HG03103 (cell line): ENCODE data around the gene LHFPL2.

ENCODE experiments used
- ATAC-seq: cut with Tn5 transposase; IDR thresholded peaks from one replicate; pipeline ENCODE4 v1.9.1; 2021; ENCODE audit warnings: low read depth; ENCODE audit not compliant: unreplicated experiment

LHFPL2 gene

DNA sequence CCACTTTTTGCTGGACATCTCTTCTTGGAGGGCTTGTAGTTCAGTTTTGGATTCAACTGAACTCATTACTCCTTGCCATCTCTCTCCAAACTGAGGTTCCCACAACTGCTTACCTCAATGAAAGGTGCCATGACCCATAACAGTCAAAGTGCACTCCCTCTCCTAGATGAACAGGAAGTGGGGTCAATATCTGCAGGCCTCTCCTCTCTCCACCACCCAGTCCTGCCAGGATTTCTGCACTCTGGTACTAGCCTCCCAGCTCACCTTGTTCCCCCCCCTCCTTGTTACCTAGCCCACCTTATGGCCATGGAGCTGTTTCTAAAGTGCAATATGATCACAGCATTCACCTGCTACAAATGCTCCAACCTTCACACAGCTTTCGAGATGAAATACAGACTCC lies 5.9 kb downstream of the LHFPL2 start:
- no peak for ATAC-seq

DNA sequence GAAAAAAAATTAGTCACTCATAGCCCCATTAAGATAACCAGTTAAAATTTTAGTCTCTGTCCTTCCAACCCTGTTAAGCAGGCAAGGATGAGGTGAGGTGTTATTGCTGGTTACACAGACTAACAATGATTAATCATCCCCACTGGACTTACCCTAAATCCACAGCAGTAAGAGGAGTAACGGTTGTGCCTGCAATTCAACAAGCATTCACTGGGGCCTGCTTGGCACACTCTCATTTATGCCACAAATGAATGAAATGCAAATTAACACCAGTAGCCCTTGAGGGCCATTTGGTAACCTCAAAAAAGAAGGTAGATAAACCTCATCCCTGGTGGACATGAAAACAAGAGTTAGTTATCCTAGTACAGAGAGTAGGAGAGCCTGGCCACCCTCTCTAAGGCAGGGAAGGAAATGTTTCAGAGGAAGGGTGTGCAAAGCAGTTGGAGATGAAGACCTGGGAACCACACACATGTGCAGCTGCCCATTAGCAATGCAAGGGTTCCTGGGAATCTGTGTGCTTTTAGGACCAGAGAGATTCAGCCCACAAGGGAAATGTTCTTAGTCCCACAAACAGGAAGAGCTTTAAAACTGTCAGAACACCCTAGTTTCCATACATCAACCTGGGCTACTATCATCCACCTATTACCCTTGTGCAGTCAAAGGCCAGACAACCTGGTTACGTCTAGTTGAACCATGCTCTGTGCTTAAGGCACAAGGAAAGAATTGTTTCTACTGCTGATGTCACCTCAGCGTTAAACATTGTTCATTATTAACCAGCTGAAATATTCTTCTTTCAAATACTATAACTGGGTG lies 7.7 kb downstream of the LHFPL2 start:
- ATAC-seq: no peak

GRCh38 chr5:78639791-78640190 lies 8.8 kb downstream of the LHFPL2 start:
- ATAC-seq: no peak

DNA sequence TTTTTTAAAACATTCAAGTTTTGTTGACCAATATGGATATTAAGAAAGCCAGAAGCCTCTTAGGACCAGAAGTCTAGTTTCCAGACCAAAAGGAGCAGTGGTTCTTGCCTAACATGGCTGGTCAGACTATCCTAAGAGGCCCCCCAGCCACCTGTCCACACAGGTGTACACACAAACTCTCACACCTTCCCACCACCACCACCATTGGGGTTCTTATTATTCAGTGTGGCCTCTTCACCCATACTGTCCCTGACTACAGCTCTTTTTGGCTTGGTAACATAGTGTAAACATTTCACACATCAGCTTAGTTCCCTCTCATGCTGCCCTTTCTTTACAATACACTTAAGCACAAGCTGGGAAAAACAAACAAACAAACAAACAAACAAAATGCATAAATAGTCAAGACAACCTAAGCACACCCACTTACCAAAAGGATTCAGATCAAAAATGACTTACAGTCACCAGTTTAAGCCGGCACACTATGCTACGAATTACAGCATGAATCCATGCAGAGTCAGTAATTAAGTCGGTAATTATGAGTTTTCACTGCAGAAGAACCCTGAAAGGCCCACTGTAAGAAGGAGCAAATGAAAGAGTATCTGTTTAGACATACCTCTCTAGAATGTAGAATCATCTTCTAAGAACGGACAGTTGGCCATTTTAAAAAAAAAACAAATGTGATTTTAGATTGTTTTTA lies 9.5 kb downstream of the LHFPL2 start:
- no peak for ATAC-seq

DNA sequence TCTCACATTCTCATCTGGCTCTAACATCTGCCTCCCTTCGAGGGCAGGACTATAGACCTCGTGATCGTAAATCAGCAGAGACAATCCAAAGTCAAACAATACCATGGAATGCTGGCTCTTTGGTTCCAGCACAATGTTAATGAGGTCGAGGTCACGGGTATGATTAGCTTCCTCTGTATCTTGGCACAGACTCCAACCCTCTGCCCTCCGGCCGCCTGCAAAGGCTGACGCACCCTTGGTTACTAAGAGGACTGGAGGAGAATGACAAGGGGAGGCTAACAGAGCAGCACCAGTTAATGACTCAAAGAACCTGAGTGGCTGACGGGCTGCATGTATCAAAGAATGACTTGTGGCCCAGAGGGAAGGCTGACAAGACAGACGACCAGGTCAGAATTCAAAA lies 10.1 kb downstream of the LHFPL2 start:
- no peak for ATAC-seq

DNA sequence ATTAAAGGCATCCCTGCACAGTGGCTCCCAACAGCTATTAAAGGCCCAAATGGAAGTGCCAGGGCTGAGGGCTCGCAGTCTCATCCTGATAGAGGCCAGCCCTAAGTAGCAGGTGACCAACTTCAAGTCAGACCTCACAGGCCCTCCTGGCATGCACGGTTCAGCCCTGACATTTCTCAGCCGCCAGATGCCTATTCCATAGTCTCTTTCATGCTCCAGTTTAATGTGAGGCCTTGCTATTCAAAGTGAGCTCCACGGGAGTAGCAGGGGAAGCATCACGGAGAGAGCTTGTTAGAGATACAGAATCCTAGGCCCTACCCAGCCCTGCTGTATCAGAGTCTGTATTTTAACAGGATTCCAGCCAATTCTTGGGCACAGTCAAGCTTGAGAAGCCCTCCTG lies 11.1 kb downstream of the LHFPL2 start:
- no peak for ATAC-seq

DNA sequence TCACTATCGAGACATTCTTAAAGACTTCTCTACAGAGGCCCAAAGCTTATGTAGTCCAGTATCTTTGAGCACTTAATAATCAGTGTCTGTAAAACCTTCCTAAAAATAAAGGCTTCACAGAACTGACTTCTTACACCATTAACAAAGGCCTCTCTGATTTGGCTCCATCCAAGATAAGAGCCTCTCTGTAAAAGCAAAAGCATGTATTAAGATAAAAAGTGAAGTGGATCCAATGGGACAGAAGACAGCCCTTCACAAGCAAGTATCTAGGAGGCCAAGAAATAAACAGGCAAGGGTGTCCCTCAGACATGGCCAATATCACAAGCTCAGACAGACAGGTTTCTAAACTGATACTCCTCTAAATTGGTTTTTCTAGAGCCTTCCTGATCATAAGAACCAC lies 11.9 kb downstream of the LHFPL2 start:
- no peak for ATAC-seq

DNA sequence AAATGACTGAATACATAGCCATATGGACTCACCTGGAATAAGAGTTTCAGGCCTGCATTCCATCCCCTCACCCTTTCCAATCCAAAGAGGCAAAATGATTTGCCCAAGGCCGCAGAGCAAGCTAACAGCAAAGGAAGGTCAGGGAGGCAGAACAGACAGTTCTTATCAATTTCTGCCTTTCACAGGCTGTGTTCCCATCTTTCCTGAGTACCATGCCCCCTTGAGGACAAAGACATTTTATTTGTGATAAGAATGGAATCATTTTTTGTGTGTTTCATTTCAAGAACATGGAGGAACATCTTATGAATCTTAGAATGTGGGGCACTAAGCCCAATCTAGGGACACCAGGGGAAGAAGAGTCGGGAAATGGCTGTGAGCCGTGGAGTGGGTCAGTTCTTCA lies 13.9 kb downstream of the LHFPL2 start:
- no peak for ATAC-seq

DNA sequence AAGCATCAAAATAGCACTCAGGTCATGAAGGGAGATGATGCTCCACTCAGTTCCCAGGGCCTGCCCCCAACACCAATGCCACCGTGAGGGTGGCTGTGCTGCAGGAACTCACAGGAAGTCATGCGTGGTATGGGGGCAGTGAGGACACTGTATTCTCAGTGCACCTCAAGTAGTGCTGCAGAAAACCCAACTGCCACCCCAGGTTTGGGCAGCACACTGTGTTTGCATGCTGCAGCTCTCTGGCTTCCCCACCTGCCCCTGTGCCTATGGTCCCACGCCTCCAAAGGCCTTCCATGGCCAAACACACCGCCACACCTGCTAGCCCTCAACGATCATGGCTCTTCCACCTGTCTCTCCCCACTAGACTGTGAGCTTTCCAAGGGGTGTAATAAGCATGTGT lies 14.3 kb downstream of the LHFPL2 start:
- ATAC-seq: no peak

DNA sequence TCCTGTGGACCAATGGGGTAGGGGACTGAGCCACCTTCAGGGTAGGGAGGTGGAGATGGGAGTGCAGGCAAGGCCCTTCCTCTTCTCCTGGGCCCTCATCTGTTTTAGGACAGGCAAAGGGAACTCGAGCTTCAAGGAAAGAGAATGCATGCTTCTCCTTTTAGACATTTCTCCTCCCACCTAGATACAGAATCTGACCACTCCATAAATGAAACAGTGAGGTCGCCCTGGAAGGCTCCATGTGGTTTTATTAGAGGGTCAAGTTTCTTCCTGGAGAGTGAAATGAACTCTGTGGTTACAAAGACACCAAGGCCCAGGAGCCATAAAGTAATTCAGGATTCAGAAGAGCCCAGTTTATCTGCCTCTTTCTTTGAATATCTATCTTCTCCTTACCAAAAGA lies 14.9 kb downstream of the LHFPL2 start:
- ATAC-seq: no peak

- ATAC-seq: no peak
Measured at GRCh38 chr5:78632467-78632866, 16.1 kb downstream of the LHFPL2 start.

- no peak for ATAC-seq
Measured at GRCh38 chr5:78631931-78632330, 16.6 kb downstream of the LHFPL2 start.

- no peak for ATAC-seq
Measured at GRCh38 chr5:78630047-78630446, 18.5 kb downstream of the LHFPL2 start.

DNA sequence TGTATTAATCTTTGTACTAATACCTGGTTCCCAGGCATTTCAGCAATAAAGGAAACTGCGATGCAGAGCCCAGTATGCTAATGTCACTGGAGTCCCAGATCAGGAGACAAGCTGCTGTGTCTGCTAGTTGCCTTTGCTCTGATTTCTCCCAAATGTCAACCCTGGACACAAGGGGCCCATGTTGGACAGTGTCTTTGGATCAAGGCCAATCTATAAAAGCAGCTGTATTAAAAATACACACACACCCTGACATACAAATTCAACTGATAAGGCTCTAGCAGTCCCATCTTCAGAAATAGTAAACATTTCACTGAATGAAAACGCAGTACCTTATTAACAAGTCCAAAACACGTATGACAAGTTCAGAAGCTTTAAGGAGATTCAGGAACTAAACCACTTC lies 18.9 kb downstream of the LHFPL2 start:
- no peak for ATAC-seq

DNA sequence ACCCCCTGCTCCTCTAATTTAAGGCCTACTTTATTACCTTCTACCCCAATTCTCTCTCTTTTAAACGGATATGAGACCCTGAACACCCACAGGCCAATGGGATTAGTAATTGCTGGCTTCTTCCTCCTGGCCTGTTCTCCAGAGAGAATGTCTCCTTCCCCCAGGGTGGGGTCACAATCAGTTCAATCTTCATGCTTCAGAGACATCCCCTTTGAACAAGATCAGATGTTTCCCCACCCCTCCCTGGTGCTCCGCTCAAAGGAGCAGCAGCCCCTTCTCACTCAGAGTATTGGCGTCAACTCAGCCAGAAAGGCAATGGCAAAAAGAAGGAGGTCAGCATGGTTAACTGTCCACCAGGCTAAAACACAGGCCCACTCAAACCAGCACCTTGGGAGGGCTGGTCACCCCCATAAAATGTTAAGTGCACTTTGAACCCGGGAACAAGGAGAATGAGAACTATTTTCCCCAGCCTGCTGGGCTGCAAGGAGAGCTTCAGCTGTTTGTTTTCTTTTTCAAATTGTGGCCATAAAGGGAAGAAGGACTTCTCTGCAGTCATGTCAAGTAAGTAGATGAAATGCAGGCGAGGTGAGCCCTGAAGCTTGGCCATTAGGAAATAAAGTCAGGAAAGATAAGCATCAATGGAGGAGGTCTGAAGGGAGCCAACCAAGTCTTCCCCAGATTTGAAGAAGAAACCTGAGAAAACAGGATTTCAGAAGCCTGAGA lies 20.1 kb downstream of the LHFPL2 start:
- ATAC-seq: no peak

GRCh38 chr5:78627766-78628165 lies 20.8 kb downstream of the LHFPL2 start:
- no peak for ATAC-seq

GRCh38 chr5:78627175-78627574 lies 21.4 kb downstream of the LHFPL2 start:
- no peak for ATAC-seq

DNA sequence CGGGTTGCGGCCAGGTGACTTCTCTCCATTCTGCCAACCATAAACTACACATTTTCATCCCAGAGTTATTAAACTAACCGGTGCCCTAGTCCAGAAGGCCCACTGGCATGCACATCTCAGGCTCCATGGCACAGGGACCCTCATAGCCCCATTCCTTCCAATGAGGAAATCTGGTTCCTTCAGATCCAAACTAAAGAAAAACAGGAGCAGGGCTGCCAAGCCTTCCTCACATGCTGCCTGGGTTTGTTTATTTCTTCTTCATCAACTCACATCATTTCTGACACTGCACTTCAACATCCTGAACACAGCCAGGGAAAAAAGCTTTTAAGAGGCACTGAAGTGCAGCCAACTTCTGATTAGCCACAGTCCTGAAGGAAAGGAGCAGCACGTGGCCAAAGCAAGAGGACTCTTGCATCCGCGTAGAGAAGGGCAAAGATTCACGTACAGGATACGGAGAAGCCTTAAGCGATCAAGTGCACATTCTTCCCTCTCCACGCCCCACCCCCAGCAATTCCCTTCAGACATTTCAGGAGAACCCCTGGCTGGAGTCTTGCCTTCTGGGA lies 22.5 kb downstream of the LHFPL2 start:
- no peak for ATAC-seq

DNA sequence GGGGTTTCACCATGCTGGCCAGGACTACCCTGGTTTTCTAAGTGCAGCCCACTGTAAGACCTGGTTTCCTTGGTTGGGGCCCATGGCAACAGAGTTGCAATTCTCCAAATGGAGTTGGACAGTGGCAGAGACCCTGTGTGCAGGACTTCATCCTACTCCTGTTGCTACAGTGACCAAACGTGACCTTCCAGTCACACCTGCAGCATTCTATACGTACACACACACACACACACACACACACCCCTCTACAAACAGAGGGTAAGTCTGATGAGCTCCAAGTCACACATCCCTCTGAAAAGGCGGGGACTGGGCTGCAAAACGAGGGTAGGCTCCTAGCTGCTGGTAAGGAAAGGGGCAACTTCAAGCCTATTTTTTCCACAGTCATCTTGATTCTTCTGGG lies 23.6 kb downstream of the LHFPL2 start:
- ATAC-seq: no peak

- no peak for ATAC-seq
Measured at GRCh38 chr5:78624011-78624541, 24.5 kb downstream of the LHFPL2 start.
